Kidney glomerular epithelial cell (primary cell): ENCODE data around the gene SIDT2.
"Not testable (repeated sequence)": the region's sequence is repeated elsewhere in the genome, so short reads cannot be mapped to it uniquely, and the experiment has no call there.

Experiments
- DNase-seq: peaks from one replicate; lab custom pipeline; 2025; lab: John Stamatoyannopoulos, UW

The SIDT2 gene

DNA sequence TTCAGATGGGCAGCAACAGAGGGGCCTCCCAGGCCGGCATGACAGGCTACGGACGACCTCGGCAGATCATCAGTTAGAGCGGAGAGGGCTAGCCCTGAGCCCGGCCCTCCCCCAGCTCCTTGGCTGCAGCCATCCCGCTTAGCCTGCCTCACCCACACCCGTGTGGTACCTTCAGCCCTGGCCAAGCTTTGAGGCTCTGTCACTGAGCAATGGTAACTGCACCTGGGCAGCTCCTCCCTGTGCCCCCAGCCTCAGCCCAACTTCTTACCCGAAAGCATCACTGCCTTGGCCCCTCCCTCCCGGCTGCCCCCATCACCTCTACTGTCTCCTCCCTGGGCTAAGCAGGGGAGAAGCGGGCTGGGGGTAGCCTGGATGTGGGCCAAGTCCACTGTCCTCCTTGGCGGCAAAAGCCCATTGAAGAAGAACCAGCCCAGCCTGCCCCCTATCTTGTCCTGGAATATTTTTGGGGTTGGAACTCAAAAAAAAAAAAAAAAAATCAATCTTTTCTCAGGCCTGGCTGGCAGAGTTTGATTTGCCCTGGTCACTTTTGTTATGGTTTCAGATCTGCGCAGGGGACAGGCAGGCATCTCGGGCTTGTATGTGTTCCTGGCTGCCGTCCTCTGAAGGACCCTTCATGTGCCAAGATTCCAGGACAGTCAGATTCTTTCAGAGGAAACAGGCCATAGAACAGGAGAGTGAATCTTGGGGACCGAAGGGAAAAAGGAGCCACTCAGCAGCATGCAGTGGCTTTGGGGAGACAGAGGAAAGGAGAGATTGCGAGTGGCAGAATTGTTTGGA, 25.9 kb downstream of the SIDT2 start:
- DNase-seq, result no peak

GRCh38 chr11:117205211-117205818, 26.8 kb downstream of the SIDT2 start:
- no peak for DNase-seq

GRCh38 chr11:117206111-117206510, 27.6 kb downstream of the SIDT2 start:
- not testable (repeated sequence) for DNase-seq

DNA sequence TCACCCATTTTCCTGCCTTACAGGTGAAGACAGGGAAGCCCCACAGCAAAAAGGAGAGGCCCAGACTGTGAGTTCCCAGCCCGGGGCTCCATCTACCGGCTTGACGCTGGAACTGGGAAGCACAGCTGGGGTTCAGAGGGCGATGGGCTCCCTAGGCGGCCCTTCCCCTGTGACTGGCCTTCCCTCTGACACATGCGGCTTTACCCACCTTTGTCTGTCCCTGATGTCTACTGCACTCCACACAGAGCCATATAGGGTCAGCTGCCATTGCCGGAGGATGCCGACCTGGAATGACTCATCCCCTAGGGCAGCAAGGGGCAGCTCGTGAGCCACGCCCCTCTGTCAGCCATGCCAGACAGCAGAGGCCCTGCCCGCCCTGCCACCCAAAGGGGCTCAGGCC, 28.3 kb downstream of the SIDT2 start:
- not testable (repeated sequence) for DNase-seq

DNA sequence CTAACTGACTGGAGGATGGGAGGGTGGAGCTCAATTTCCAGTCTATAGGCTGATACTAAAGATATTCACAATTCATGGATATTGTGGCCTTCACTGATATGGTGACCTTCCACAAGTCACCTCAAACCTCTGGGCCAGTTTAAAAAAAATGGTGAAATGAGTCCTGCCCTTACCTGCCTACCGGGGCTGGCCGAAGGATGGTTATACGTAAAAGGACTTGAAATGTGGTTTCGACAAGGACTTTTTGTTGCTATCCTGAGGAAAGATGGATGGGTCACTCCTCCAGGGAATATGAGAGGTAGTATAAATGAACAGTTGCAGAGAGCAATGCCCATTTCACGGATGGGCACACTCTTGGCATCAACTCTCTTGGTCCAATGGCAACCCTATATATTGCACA, 28.9 kb downstream of the SIDT2 start:
- not testable (repeated sequence) for DNase-seq

DNA sequence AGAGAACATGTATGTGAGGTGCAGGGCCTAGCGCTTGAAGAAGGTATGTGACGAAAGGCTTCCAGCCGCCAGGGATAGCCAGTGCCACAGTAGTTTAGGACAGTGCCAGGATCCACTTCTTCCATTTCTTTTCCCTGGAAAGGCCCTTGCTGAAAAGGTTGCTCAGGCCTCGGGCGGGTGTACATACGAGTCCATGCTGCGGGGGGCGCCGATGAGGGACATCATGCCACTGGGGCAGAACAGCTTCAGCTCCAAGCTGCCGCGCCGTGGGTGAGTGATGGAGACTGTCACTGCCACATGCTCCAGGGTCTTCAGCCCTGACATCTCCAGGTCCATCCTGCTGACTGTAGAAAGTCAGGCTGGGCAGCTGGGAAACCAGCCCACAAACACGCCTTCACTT, 30.2 kb downstream of the SIDT2 start:
- DNase-seq, result not testable (repeated sequence)

- not testable (repeated sequence) for DNase-seq
Observed at GRCh38 chr11:117209351-117210125, 31.0 kb downstream of the SIDT2 start.

DNA sequence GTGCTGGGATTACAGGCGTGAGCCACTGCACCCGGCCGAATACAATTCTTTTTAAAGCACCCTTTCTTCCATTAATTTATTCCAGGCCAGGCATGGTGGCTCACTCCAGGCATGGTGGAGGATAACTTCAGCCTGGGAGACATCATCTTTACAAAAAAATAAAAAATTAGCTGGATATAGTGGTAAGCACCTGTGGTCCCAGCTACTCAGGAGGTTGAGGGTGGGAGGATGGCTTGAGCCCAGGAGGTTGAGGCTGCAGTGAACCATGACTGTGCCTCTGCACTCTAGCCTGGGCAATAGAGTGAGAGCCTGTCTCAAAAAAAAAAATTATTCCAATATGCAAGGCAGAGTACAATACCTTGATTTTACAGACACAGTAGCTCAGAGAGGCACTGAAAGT, 32.1 kb downstream of the SIDT2 start:
- DNase-seq, result no peak

DNA sequence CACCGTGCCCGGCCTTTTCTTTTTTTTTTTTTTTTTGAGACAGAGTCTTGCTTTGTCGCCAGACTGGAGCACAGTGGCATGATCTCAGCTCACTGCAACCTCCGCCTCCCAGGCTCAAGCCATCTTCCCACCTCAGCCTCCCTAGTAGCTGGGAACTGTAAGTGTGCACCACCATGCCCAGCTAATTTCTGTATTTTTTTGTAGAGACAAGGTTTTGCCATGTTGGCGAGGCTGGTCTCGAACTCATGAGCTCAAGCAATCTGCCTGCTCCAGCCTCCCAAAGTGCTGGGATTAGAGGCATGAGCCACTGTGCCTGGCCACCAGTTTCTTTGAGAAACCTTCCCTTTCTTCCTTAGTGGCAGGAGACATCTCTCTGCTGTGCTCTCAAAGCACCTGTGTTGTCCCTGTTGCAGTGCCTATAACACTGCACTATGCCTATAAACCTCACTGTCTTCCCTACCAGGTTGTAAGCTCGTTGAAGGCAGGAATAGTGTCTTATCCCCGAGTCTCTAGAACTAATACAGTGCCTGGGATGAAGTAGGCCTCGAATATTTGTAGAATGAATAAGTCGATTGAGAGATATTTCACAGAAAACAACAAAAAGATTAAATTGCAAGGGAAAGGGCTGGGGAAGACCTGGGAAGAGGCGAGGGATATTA, 34.3 kb downstream of the SIDT2 start:
- DNase-seq, result no peak

DNA sequence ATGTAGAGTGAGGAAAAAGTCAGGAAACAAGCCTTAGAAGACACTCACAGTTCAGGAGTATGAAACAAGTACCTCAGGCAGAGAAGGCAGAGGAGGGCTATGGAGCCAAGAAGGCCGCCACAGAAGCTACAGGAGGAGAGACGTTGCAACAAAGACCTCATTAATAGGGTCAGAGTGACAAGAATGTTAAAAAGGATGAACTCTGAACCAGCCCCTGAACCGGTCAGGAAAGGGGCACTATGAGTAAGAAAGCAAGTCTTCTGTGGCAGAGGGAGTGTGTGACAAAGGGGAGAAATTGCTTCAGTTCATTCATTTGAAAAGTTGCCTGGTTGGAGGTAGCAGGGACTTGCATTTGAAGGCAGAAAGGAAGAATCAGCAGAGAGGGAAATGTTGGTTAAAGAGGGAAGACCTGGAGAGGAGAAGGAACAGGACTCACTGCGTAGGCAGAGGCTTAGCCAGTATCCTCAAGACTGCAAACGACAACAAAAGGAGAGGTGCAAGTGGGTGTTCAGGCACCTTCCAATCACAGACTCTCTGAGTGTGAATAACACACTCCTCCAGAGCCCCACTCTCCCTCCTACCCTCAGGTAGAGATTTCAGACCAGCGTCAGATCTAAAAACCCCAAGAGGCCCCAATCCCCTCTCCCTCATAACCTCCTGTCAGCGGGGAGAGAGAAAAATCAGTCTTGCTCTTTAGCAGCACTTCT, 36.0 kb downstream of the SIDT2 start:
- DNase-seq, result no peak

DNA sequence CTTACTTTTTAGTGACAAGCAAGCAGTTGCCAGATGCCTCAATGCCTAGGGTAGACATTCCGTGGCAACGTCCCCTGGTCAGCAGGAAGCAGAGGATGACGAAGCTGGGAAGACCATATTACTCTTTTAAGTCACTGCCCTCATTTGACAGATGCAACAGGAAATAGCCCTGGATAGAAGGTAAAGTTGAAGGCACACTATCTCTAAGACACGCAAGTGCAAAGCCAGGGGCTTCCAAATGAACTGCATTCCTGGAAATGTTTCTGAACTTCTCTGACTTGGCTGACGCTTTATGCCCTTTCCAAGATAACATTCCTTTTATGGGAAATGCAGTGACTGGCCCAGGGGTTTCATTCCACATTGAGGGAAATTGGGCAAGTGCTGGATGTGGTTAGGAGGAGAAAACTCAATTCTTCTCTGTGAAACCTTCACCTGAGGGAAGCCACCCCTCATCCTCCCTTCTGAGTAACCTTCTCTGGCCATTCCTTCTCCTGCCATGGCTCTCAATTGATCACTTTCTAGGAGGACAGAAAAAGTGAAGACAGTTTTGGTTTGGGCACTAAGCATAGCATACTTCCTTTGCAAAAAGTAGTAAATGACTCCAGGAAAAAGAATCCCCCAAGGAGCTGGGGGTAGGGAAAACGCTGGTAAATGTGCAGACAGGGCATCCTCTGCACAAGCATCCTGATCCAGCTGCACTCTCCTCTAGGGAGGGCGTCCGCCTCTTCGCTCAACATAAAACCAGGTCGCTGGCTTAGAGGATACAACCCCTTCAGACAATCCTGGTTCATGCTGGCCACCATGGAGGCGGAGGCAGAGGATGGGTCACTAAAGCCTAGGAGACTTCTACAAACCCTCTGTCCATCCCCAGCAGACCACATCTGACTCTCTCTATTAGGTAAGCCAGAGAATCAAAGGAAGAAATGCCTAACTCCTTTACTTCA, 38.9 kb downstream of the SIDT2 start:
- no peak for DNase-seq

DNA sequence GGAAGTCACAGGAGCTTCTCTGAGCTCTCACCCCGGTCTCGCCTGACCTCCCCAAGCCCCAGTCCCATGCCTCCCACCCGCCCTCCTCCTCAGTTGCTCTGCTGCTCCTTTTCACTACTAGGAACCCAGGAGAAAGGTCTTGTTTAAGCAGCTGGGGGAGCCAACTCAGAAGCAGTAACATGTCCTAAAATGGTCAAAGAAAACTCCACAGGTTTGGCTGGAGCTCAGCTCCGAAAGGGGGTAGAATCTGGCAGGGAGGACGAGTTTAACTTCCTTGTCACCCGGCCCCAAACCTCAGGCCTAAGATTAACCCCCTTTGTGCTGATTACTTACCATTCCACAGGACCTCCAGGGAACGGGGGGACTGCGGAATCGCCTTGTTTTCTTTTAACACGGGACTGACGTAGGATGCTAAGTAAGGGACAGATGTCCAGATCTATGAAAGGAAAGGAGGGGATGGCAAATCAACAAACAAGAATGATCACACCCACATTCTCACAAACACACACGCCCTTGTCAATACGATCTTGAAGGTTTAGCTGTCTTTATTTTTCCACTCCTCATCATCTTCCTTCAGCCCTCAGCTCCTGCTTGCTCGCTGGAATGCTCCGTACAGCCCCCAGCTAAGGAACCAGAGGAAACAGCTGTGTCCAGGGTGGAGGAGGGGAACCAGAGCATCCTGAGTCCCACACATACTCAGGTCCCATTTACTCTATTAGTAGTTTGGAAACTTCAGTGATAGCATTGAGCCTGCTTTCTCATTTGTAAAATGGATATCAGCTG, 39.8 kb downstream of the SIDT2 start:
- no peak for DNase-seq

DNA sequence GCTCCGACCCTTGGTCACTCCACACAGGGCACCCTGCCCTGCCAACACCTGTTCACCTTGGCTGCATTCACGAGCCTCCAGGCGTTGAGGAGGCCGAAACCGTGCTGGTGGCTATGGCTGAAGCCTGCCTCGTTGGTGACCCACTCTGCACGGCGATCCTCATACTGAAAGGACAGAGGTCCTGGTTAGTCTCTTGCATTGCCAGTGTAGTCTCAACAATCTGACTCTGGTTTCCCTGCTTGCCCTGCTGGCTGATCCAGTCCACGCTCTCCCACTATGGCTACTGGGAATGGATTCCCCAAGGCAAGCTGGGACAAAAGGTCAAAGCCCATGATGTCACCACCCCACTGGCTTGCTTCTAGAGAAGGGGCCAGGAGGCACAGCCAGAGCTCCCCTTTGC, 40.5 kb downstream of the SIDT2 start:
- no peak for DNase-seq

- DNase-seq, result no peak
Observed at GRCh38 chr11:117219455-117219854, 40.9 kb downstream of the SIDT2 start.

GRCh38 chr11:117219995-117220394, 41.5 kb downstream of the SIDT2 start:
- DNase-seq, result no peak

GRCh38 chr11:117220568-117220967, 42.0 kb downstream of the SIDT2 start:
- no peak for DNase-seq

GRCh38 chr11:117220999-117221774, 42.6 kb downstream of the SIDT2 start:
- no peak for DNase-seq

DNA sequence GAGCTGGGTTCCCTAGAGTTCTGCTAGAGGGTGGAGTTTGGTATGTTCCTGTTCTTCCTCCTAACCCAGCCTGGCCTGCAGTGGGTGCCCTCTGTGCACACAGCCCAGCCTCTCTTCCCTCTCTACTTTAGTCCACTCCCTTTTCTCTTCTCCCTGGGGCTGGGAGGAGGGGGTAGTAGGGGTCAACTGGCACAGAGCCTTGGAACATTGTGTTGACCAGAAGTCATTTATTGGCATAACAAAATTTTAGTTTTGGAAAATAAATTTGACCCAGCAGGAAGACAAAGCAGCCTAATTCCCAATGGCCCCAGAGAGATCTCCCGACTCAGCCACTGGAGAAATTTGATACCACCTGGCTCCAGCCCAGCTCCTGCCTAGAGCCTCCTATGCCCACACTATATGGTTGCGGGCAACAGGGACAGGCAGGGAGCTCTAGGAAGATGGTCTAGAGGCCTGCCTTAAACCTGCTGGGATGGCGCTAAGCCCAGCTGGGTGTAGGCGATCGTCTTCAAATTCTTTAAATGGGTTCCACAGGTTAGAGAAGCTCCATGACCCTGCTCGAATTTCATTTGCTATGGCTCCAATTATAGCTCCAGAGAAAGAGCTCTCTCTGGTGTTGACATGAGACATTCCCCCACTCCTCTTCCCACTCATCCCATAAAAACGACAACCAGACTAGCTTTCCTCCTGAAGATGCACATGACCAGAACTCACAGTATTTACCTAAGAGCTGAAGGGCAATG, 43.4 kb downstream of the SIDT2 start:
- no peak for DNase-seq
